Thyroid gland (tissue), 4 donors: ENCODE data around the gene DST.

Experiments
- CTCF ChIP-seq, 6 experiments: fragments of 200-600 bp in 3 of 6; fragments of 450-650 bp in 3 of 6; sonication (generic) in 3 of 6; IDR thresholded peaks; one replicate each; pipeline ENCODE4 v1.5.1; 2016 to 2019; ENCODE audit warnings: antibody characterized with exemption in 6 of 6, mild to moderate bottlenecking in 2 of 6, inconsistent platforms in 1 of 6, moderate library complexity in 1 of 6
- POLR2A ChIP-seq, 2 donors: fragments of 450-650 bp; IDR thresholded peaks; one replicate each; pipeline ENCODE4 v1.6.1; 2017; ENCODE audit warnings: antibody characterized with exemption in 2 of 2, mild to moderate bottlenecking in 2 of 2, moderate library complexity in 1 of 2

GRCh38 chr6:56575736-56576135 lies 67.0 kb downstream of the DST start:
- TF ChIP-seq CTCF (IDR thresholded peaks at IDR 0.05): no peak
- no peak for TF ChIP-seq POLR2A (IDR thresholded peaks at IDR 0.05)
